GM20431 (cell line): ENCODE data around the gene EPHA6.
"Not testable (repeated sequence)": the region's sequence is repeated elsewhere in the genome, so short reads cannot be mapped to it uniquely, and the experiment has no call there.

Experiments
- in situ Hi-C: fragments of 300-500 bp; cut with MseI, MboI; formaldehyde crosslinking; loops from one replicate; pipeline ENCODE4 v1.15.0; 2020; ENCODE audit warnings: low sequenced_read_pairs; ENCODE audit not compliant: unreplicated experiment

The EPHA6 gene

DNA sequence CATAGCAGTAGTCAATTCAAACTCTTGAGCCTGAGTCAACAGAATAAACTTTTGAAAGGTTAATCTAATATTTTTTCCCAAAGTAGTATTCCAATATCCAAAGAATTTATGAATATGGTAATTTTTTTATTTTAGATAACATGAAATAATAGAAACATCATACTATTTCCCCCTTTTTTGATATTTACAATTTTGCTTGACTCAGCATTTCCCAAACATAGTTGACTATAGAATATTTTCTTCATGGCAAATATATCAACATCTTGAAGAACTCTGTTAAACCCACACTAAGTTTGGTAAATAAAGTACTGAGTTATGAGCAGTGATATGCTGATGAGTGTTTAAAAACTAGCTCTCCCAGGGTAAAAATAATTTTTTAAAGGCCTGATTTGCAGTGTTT lies 570.2 kb downstream of the EPHA6 start:
- in situ Hi-C loops: no loop called here

DNA sequence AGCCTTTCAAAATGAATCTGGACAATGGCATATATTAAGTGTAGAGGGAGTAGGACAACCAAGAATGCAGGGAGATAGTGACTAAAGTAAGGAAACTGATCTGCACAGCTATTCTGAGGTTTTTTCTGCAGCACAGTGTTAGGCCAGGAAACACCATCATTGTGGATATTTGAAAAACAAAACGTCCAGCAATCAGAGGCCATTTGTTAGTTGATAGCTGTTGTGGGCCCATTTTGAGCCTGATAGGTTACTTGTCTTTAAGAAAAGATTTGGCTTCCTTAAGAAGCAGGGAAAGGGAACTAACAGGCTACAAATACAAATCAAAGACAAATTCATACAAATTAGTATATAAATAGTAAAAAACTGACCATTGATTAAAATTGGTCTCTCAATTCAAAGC lies 574.4 kb downstream of the EPHA6 start:
- in situ Hi-C loops: no loop called here

DNA sequence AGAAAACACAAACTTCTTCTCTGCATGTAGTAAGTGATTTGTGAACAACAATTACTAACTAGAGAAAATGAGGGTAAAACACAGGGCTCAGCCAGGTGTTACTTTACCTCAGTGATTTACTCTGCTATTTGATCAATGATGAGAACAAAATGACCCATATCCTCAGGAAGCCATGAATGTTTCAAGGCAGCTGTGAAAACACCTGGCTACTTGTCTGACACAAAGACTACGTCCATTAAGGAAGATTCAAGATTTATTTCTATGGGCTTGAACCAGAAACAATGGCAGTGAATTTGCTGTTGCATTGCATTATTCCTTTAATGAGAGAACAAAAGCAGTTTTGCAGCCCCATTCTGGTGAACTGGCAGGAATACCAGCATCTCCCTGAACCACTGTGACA lies 575.5 kb downstream of the EPHA6 start:
- in situ Hi-C loops: no loop called here

DNA sequence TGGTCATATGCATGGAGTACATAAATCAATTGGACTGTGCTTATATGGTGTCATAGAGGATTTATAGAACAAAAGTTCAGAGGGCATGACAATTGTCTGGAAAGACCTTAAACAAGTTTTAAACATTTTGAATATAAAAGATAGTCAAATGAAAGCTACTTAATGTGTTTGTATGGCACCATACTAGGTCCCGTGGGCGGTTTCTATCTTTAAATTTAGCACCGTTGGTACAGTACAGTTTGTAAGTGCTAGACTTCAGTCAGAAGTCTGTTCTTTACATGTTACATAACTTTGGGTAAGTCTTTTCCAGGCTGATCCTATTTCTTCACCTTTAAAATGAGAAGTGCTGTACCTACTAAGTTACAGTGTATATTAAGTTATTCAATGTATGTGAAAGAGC lies 576.8 kb downstream of the EPHA6 start:
- in situ Hi-C loops: no loop called here

DNA sequence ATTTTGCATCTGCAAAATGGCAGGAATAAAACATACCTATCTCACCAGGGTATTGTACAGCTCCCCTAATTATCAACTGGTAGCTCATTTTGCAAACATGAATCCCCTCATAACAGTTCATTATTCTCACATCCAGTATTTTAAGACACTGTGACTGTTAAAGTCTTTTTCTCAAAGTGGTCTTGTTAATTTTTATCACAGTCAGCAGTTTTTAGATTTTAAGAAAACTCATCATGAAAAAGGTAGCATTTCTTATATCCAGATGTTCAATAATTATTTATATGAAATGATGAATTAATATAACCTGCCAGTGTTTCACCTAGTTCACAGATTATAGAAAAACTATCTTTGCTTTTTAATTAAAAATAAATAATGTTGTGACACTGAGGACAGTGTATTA lies 595.2 kb downstream of the EPHA6 start:
- in situ Hi-C loops: no loop called here

DNA sequence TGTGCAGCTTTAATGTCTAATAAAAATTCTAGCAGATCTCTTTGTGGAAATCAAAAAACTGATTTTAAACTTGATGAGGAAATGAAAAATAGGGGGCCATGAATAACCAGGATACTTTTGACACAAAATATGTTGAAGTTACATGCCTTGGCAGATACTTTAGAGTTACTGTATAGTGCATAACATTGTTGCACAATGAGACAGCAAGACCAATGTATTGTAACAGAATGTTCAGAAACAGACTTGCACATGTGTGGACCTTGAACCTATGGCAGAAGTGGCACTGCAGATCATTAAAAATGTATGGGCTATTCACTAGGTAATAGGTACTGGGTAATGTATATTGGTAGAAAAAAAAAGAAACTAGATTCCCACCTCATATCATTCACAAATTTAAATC lies 607.2 kb downstream of the EPHA6 start:
- in situ Hi-C loops: no loop called here

DNA sequence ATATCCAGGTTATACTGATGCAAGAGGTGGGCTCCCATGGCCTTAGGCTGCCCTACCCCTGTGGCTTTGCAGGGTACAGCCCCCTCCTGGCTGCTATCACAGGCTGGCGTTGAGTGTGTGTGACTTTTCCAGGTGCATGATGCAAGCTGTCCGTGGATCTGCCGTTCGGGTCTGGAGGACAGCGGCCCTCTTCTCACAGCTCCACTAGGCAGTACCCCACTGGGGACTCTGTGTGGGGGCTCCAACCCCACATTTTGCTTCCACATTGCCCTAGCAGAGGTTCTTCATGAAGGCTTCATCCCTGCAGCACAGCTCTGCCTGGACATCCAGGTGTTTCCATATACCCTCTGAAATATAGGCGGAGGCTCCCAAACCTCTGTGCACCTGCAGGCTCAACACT lies 610.6 kb downstream of the EPHA6 start:
- in situ Hi-C loops: no loop called here

DNA sequence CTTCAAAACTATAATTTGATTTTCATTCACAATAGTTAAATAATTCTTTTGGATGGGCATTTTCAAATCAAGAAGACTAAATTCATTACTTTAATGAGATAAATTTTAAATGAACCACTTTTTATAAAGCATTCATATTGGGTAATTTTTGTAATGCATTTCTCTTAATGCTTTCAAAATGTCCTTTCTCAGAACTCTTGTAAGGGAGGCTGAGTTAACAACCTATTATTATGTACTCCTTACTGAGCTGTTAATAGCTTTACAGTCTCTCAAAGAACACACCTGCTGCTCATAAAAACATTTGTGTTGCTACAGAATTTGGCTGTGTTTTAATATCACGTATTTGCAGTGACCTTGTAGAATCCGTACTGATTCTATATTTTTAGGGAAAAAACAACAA lies 616.2 kb downstream of the EPHA6 start:
- in situ Hi-C loops: no loop called here

DNA sequence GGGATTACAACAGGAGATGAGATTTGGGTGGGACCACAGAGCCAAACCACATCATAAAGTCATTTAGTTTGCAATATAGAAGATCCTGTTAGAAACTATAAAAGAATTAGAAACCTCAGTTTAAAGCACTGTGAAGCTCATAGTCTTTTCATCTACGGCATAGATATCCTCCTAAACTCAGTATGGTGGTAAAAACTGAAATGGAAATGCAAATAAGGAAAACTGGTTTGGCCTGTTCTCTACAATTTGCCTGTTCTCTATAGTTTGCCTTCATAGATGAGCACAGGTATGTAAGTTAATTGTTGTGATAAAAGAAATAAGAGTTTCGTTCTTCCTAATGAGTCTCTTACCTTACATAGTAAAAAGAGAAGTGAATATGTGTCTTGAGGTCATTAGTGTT lies 618.5 kb downstream of the EPHA6 start:
- in situ Hi-C loops: no loop called here

DNA sequence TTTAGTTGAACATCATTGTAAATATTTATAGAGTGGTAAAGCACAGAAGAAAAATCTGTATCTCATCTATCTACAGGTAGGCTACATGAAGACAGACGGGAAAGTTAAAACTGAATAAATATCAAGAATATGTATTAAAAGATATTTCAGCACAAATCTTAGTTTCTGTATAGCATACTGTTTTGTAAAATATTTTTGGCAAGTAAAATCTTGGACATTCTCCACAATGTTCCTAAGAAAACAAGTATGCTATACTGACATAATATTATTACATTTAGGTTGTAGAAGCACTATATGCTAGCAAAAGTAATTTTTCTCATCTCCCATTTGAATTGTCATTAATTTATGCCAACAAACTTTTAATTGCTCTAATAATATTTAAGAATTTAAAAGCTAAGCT lies 623.7 kb downstream of the EPHA6 start:
- in situ Hi-C loops: no loop called here

DNA sequence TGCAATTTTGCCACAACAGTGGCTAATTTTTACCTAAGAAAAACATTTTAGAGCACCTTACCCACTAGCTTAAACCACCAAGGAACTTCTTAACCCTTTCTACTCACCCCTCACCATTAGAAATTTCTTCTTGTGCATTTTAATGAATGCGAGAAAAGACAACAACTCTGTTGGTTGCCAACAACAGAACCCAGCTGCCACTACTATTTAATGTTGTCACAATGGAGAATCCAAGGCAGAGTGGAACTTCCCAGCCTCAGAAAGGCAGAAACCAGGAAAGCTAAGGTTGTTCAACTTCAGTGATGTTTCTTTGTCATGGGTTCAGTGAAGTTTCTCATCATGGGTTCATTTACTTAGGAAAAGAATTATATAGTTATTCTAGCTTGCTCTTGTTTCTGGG lies 625.0 kb downstream of the EPHA6 start:
- in situ Hi-C loops: no loop called here

DNA sequence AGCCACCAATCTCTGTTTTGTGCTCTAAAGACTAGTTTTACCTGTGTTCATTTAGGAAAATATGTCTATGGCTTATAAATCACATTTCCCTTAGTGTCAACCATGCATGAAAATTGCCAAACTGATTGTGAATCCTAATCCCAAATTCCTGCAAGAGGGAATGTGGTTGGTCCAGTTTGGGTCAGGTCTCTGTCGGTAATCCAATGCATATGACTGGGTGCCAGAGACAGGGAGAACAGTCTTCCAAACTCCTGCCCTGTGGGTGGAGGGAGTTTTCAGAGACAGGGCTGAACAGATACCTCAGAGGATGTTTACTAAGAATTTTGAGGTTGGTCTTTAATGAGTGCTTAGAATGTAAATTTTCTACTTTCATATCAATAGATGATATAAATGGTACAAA lies 649.6 kb downstream of the EPHA6 start:
- in situ Hi-C loops: no loop called here

DNA sequence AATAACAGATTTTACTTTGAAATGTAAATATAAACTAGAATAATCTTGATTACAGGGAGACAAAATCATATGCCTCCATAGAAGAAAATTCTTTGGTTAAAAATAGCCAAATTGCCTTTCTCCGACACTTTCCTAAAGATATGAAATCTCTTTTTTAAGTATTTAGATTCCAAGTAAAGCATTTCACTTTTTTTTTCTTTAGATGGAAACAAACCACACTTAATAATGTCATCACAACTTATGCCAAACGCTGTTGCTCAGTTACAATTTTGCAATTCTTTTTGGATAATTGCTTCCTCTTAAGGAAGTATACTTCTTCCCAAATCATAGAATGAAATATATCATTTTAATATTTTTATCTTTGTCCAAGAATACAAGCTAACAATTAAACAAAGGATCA lies 656.1 kb downstream of the EPHA6 start:
- in situ Hi-C loops: no loop called here

DNA sequence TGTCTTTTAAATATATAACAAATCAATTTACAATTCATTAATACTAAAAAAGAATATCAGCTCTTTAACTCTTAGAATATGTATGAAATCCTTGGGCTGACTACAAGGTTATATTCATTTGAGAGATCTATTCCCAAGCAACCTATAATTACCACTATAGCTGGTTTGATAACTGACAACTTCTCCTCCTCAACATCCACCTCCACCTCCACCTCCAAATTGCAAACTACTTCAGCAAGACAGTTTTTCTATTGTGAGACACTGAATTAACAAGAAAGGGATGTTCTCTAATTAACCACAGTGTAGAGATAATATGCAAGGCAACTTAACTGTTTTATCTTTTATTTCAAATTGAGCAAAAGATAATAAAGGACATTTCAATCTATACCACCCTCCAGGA lies 665.3 kb downstream of the EPHA6 start:
- in situ Hi-C loops: no loop called here

DNA sequence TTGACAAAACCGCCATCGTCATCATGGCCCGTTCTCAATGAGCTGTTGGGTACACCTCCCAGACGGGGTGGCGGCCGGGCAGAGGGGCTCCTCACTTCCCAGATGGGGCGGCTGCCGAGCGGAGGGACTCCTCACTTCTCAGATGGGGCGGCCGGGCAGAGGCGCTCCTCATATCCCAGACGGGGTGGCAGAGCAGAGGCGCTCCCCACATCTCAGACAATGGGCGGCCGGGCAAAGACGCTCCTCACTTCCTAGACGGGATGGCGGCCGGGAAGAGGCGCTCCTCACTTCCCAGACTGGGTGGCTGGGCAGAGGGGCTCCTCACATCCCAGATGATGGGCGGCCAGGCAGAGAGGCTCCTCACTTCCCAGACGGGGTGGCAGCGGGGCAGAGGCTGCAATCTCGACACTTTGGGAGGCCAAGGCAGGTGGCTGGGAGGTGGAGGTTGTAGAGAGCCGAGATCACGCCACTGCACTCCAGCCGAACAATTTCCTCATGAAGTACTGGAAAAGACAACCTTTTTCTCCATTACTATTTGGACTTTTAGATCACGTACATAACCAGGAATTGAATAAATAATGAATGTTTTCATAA lies 666.4 kb downstream of the EPHA6 start:
- in situ Hi-C loops: not testable (repeated sequence)

DNA sequence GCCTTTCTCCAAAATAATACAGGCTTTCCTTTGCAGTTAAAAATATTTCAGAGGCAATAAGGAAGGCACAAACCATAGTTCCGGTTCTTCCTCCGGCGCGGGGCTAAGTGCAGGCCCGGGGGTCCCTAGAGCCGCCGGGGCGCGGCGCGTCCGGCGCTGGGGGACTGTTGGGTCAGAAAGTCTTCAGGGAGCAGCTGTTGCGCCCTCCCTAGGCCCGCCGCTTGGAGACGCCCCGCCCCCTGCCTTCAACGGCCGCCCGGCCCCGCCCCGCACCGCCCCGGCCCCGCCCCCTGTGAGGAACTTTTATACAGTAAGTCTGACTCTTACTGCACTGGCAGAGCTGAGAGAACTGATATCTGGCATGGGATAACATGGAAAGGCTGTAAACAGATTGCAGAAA lies 667.0 kb downstream of the EPHA6 start:
- in situ Hi-C loops: no loop called here

DNA sequence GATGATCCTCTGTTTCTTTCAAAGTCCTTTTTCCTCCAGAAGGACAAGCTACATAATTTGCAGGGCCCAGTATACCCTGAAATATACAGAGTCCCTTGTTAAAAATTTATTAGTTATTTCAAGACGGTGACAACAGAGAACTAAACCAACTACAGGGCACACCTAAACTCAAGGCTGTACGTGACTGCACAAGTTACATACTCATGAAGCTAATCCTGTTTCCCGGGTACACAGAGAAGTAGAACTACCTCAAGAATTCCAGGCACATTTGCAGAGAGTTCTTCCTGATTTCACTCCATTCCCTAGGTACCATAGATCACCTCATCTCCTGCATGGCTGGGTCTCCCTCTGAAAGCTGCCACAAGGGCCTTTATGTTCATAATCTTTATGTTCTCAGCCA lies 670.8 kb downstream of the EPHA6 start:
- in situ Hi-C loops: no loop called here

DNA sequence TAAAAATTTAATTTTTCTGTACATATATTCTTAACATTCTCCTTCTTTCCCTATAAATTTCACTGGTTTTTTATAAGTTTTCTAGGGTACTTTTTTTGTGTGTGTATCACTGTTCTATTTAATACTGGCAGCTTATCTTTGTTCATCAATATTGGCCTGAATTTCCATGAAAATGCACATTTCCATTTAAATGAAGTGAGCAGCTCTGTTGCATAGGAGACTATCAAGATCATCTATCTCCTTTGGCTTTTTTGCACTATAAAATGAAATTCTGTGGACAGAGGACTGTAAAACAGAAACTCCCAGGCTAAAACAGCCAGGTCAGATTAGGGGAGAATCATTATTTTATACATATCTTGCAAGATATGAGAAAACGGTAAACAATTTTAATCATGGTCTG lies 673.2 kb downstream of the EPHA6 start:
- in situ Hi-C loops: no loop called here

DNA sequence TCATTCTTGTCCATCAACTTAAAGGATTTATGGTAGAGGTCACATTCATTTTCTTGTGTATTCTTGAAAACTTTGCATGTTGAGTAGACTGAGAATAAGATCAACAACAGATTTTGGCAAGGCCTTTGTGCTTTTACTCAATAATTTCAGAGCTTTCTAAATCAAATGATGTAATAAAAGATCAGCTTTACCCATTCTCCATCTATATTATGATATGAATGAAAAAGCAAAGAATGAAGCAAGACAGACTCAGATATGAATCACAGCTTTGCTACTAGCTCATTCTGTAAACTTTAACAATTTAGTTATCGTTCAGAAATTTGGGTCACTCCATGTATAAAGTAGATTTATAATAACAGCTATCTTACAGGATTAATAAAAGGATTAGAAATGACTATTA lies 674.3 kb downstream of the EPHA6 start:
- in situ Hi-C loops: no loop called here

DNA sequence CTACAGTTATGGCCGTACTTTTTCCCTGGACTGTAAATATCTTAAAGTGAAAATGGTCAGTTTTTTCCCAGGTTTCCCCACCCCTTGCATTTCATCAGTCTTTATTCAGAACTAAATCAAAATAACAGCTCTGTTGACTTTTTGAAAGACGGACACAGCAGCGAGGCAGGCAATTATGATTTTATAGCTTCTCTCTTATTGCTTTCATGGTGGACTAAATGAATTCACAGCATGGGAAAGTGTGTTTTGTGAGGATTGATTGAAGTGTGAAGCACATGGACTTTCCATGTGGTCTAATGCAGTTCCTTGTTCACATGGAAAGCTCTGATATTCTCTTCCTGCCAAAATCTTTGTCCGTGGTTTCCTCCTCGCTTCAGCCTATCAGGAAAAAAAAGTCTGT lies 681.5 kb downstream of the EPHA6 start:
- in situ Hi-C loops: no loop called here

DNA sequence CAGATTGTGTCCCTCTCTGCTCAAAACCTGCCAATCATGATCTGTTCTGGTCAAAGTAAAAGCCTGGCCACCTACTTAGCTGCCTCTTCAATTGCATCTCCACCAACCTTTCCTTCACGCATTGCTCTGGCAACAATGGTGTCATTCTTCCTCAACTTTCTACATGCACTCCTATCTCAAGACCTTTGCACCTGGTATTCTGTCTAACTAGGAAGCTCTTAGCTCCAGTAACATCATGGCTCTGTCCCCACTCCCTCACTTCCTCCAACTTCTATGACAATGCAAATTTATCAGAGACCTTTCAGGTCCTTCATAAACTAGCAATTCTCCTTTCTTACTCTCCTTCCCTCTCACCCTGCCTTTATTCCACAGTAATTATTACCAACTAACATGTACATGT lies 682.7 kb downstream of the EPHA6 start:
- in situ Hi-C loops: no loop called here

DNA sequence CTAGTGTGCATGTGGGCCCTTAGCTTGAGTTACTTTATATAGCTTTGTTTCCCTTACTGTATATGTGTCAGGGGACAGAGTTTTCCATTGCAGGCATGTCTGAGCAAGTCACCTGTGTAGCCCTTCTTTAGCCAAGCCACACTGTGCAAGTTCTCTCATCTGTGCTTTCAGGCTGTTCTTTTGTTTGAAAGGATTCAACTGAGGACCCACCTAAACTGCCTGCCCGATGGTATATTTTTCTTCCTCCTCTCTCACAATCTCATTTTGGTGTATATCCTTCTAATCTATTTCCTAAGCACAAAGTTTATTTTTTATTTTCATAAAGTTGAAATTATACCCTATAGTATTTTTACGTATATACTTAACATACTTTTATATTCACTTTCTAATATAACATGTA lies 690.1 kb downstream of the EPHA6 start:
- in situ Hi-C loops: no loop called here

DNA sequence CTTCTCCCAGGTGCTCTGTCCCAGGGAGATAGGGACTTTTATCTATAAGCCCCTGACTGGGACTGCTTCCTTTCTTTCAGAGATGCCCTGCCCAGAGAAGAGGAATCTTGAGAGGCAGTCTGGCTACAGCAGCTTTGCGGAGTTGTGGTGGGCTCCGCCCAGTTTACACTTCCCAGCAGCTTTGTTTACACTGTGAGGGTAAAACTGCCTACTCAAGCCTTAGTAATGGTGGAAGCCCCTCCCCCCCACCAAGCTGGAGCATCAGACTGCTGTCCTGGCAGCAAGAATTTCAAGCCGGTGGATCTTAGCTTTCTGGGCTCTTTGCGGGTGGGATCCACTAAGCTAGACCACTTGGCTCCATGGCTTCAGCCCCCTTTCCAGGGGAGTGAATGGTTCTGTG lies 696.4 kb downstream of the EPHA6 start:
- in situ Hi-C loops: no loop called here
